Measurements from ENCODE around the gene UNCX.
"Not testable (repeated sequence)": the region's sequence is repeated elsewhere in the genome, so short reads cannot be mapped to it uniquely, and the experiment has no call there.

The UNCX gene

GRCh38 chr7:1278543-1278942 is 45.9 kb downstream of the UNCX start:
- DNase-seq (ENCODE audit: low read depth in 2 of 2), result no peak

- DNase-seq (ENCODE audit: low read depth in 2 of 2), result no peak
Measured at GRCh38 chr7:1279041-1279440, 46.4 kb downstream of the UNCX start.

GRCh38 chr7:1279895-1280294 is 47.2 kb downstream of the UNCX start:
- not testable (repeated sequence) for DNase-seq (ENCODE audit: low read depth in 2 of 2)

GRCh38 chr7:1281068-1281467 is 48.4 kb downstream of the UNCX start:
- DNase-seq (ENCODE audit: low read depth in 2 of 2), result no peak

GRCh38 chr7:1282679-1283078 is 50.0 kb downstream of the UNCX start:
- no peak for DNase-seq (ENCODE audit: low read depth in 2 of 2)

GRCh38 chr7:1283337-1283736 is 50.7 kb downstream of the UNCX start:
- no peak for DNase-seq (ENCODE audit: low read depth in 2 of 2)

GRCh38 chr7:1283941-1284742 is 51.5 kb downstream of the UNCX start:
- no peak for DNase-seq (ENCODE audit: low read depth in 2 of 2)

GRCh38 chr7:1284743-1285458 is 52.2 kb downstream of the UNCX start:
- DNase-seq (ENCODE audit: low read depth in 2 of 2), result no peak

- no peak for DNase-seq (ENCODE audit: low read depth in 2 of 2)
Measured at GRCh38 chr7:1285556-1286301, 53.1 kb downstream of the UNCX start.
